Panc1 (cell line): Measurements from ENCODE around the gene SLC4A9. TPM values are rescaled to one million over a fixed set of nuclear protein-coding genes. Genes with fewer than 3 reads are reported as not detected.

Experiments
- ATAC-seq: fragments of 200-7000 bp; cut with Tn5 transposase; 2 replicates; pipeline ENCODE4 v1.9.1; 2020; ENCODE audit warnings: mild to moderate bottlenecking, moderate library complexity
- BruUV-seq: library from RNA; stranded (reverse); fragments of 400-500 nt; replicated peaks from 2 replicates; lab custom pipeline; 2021; lab: Mats Ljungman, UMichigan
- CTCF ChIA-PET: fragments of 300-600 bp; sonication (Branson Sonifier 250); formaldehyde crosslinking; loops from one replicate; lab custom pipeline; 2022; ENCODE audit warnings: antibody characterized with exemption; lab: Charles Lee
- POLR2A ChIA-PET: fragments of 300-600 bp; sonication (Branson Sonifier 250); formaldehyde crosslinking; loops from one replicate; lab custom pipeline; 2022; ENCODE audit warnings: antibody characterized with exemption; lab: Charles Lee
- DNase-seq: peaks from one replicate; pipeline ENCODE4 v3.0.0-alpha.2; 2010; ENCODE audit warnings: low read depth, low spot score
- H3K27ac ChIP-seq: 2 replicates; pipeline ENCODE4 v1.5.1; 2011; ENCODE audit warnings: mild to moderate bottlenecking, low read length, inconsistent platforms
- H3K27me3 ChIP-seq: fragments of 200-500 bp; sonication (Bioruptor generic); 2 replicates; pipeline ENCODE4 v1.6.0; 2014; ENCODE audit warnings: low read length, inconsistent platforms; ENCODE audit not compliant: control insufficient read depth, insufficient read depth
- H3K36me3 ChIP-seq: fragments of 200-500 bp; sonication (Bioruptor generic); 2 replicates; pipeline ENCODE4 v1.5.1; 2014; ENCODE audit warnings: inconsistent platforms, mild to moderate bottlenecking, low read length, moderate library complexity; ENCODE audit not compliant: control insufficient read depth, insufficient read depth
- H3K4me1 ChIP-seq: 2 replicates; pipeline ENCODE4 v1.5.1; 2011; ENCODE audit warnings: inconsistent platforms, mild to moderate bottlenecking, low read length, moderate library complexity; ENCODE audit not compliant: control insufficient read depth, insufficient read depth
- H3K4me3 ChIP-seq, 2 experiments: 2 replicates each; pipeline ENCODE4 v1.5.1; 2011 to 2012; ENCODE audit warnings: low read depth in 2 of 2, low read length in 2 of 2, mild to moderate bottlenecking in 2 of 2, inconsistent platforms in 1 of 2, moderate library complexity in 1 of 2
- H3K9me3 ChIP-seq: fragments of 200-500 bp; sonication (Bioruptor generic); 2 replicates; pipeline ENCODE4 v1.5.1; 2014; ENCODE audit warnings: low read depth, mild to moderate bottlenecking, inconsistent platforms, low read length, moderate library complexity; ENCODE audit not compliant: control insufficient read depth, insufficient read depth
- CTCF ChIP-seq: fragments of 450-650 bp; IDR thresholded peaks from 2 replicates; pipeline ENCODE4 v1.5.1; 2017; ENCODE audit warnings: mild to moderate bottlenecking
- POLR2AphosphoS5 ChIP-seq: IDR thresholded peaks from 2 replicates; pipeline ENCODE4 v1.6.1; 2012; ENCODE audit warnings: mild to moderate bottlenecking, low read depth, low read length, moderate library complexity
- REST ChIP-seq, 2 experiments: IDR thresholded peaks; 2 replicates each; pipeline ENCODE4 v1.6.1; 2011 to 2012; ENCODE audit warnings: low read depth in 2 of 2, control low read depth in 1 of 2, low read length in 1 of 2, mild to moderate bottlenecking in 1 of 2, moderate library complexity in 1 of 2; ENCODE audit not compliant: insufficient read depth in 1 of 2
- SIN3A ChIP-seq: IDR thresholded peaks from 2 replicates; pipeline ENCODE4 v1.6.1; 2012; ENCODE audit warnings: low read depth, mild to moderate bottlenecking, low read length, moderate library complexity, borderline replicate concordance; ENCODE audit not compliant: insufficient read depth
- TCF7L2 ChIP-seq: IDR thresholded peaks from 2 replicates; pipeline ENCODE4 v1.6.1; 2011; ENCODE audit warnings: mild to moderate bottlenecking, low read depth, low read length, inconsistent platforms
- in situ Hi-C: cut with HindIII; loops from 2 replicates; pipeline ENCODE4 v1.10.0; 2016; ENCODE audit warnings: low sequenced_read_pairs, low pct_unique_long_range_greater_than_20kb
- intact Hi-C: fragments of 100-400 bp; cut with micrococcal nuclease; formaldehyde crosslinking; loops from one replicate; pipeline ENCODE4 v1.10.0; 2022; ENCODE audit not compliant: unreplicated experiment
- total RNA-seq: library from RNA; stranded (reverse); gene quantifications from one replicate; pipeline ENCODE4 v1.2.1, GENCODE V29; 2021; ENCODE audit not compliant: unreplicated experiment

Gene SLC4A9
- total RNA-seq, 1 experiment from 2014 or later = not detected

- H3K36me3 ChIP-seq = no peaks in the 10 kb centered on the region
- H3K27ac ChIP-seq = no peak overlapping the region
- no peaks in the 10 kb centered on the region for H3K9me3 ChIP-seq
- ChIA-PET CTCF (no interaction called here), POLR2A (no interaction called here)
- H3K4me3 ChIP-seq = no peak overlapping the region
- peaks cover 15% of the 10 kb centered on the region for H3K4me1 ChIP-seq
- BruUV-seq = no TSS peak
- in situ Hi-C loops = no loop called here
- intact Hi-C loops = no loop called here
- TF ChIP-seq TCF7L2 (no peak), SIN3A (no peak), REST (IDR thresholded peaks at IDR 0.05; ENCODE audit: insufficient read depth in 1 of 2, low read depth in 2 of 2, low read length in 1 of 2) (no peak), POLR2AphosphoS5 (no peak), CTCF (no peak)
- DNase-seq = no peak
- H3K27me3 ChIP-seq = no peaks in the 10 kb centered on the region
- no peak for ATAC-seq
These were observed 47.2 kb upstream of the SLC4A9 start for GRCh38 chr5:140312791-140313189.

- H3K36me3 ChIP-seq = no peaks in the 10 kb centered on the region
- intact Hi-C loops (no loop called here), in situ Hi-C loops (no loop called here)
- no TSS peak for BruUV-seq
- ChIA-PET POLR2A (no interaction called here), CTCF (no interaction called here)
- no peak overlapping the region for H3K27ac ChIP-seq
- H3K27me3 ChIP-seq = no peaks in the 10 kb centered on the region
- ATAC-seq = peak; percentile 37; the same call in 1 of the 2 replicates
- no peaks in the 10 kb centered on the region for H3K9me3 ChIP-seq
- no peak for DNase-seq
- H3K4me3 ChIP-seq = no peak overlapping the region
- TF ChIP-seq REST (IDR thresholded peaks at IDR 0.05; ENCODE audit: insufficient read depth in 1 of 2, low read depth in 2 of 2, low read length in 1 of 2) (no peak), POLR2AphosphoS5 (no peak), CTCF (no peak), TCF7L2 (no peak), SIN3A (no peak)
- H3K4me1 ChIP-seq = peaks cover 2% of the 10 kb centered on the region
These were observed 42.1 kb upstream of the SLC4A9 start for GRCh38 chr5:140317859-140318258.
